GM18870 (cell line): Measurements from ENCODE around the gene ANAPC7.
"Not testable (repeated sequence)": the region's sequence is repeated elsewhere in the genome, so short reads cannot be mapped to it uniquely, and the experiment has no call there.

Experiments used
- ATAC-seq: cut with Tn5 transposase; IDR thresholded peaks from one replicate; pipeline ENCODE4 v1.9.1; 2021; ENCODE audit warnings: moderate library complexity; ENCODE audit not compliant: unreplicated experiment

ANAPC7 gene

DNA sequence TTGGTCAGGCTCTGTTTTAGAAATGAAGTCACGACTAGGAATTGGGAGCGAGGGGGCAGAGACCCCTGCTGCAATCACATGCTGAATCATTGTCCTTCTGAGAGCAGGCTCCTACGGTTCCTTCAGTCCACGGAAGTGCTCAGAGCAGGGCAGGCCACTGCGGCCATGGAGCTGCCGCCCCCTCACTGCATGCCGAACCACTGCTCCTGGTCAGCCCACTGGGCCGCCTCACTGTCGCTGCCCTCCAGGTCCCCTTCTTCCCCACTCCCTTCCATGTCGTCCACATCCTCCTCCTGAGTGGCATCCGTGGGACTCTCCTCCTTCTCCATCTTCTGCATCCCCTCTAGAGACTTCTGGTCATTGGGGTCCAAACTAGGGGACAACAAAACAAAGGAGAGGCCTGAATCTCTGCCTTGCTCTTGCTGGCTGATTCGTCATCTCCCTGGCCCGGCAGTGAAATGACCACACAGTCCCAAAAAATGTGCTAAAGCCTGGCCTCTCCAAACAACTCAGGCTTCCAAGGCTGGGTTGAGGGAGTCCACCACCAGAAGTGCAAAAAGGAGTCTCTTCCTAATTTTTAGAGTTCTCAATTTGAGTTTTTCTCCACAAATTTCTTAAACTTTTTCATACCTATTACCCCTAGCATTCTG is 29.4 kb downstream of the ANAPC7 start:
- no peak for ATAC-seq

DNA sequence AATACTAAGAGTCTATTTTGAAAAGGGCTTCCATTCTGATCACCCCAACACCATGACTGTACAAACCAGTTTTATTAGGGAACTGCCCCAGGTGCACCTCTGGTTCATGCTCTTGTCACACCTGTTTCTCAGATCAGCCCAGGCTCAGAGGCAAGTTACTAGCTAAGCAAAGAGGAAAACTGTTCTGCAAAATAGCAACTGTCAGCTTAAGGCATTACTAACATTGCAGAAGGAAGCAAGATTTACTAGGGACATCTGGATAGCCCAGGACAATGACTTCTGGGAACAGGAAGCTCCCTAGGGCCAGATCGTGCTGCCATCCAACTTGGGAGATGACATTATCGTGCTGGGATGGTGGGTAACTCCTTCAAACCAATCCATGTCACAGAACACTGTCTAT is 30.1 kb downstream of the ANAPC7 start:
- no peak for ATAC-seq

DNA sequence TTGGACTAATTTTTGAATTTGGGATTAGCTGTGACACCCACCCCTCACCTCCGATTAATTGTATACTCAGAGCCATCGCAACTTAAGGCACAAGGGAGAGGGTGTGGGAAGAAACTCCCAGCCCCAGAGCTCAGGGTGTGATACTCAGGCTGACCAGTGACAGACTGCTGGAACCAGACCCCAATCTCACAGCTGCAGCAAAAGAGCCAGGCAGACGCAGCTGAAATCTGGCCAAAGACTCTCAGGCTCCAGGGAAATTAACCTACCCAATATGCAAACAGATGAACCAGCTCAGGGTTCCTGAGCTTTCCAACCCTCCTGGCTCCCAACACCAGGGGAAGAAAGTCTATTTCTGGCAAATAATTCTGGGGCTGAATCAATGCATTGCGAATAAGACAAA is 30.5 kb downstream of the ANAPC7 start:
- no peak for ATAC-seq

DNA sequence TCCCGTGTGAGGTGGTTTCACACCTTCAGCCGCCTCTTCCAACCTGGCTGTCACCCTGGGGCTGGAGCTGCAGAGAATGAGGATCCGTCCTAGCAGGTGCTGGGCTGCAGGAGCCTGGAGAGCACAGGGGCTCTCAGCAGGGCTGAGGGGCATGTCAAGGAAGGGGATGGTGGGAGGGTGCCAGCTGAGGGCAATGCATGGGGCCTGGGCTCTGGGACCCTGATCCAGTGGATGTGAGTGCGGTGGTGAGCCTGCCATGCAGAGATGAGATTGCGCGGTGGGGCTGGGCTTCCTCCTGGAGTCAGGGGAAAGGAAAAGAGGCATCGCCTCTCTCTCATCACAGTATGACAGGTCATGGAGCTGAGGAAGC is 31.5 kb downstream of the ANAPC7 start:
- no peak for ATAC-seq

DNA sequence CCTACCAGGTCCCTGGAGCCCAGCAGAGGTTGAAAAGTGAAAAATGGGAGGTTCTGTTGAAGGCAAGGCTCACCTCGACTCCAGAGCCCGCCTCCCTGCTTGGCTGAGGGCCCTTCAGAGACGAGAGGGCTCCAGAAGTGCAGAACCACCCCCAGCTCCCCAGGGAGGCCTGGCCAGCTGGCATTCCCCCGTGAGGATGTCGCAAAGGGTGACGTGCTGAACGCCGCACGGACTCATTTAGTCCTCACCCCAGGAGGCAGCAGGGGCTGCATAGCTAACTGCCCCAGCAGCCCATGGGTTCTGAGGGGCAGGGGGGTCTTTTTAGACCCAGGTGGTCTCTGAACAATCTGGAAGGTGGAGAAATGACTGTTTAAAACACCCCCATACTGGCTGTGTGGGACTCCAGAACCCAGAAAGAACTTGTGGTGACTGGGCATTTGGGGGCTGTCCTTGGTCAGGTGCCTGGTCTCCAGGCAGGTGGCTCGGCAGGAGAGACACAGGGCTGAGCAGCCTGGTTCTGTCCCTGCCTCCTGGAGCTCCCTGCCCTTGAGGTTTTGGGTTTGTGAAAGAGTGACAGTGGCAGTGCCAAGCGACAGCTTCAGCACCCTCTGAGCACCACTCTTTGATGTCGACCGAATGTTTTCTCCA is 32.0 kb downstream of the ANAPC7 start:
- ATAC-seq, result no peak

DNA sequence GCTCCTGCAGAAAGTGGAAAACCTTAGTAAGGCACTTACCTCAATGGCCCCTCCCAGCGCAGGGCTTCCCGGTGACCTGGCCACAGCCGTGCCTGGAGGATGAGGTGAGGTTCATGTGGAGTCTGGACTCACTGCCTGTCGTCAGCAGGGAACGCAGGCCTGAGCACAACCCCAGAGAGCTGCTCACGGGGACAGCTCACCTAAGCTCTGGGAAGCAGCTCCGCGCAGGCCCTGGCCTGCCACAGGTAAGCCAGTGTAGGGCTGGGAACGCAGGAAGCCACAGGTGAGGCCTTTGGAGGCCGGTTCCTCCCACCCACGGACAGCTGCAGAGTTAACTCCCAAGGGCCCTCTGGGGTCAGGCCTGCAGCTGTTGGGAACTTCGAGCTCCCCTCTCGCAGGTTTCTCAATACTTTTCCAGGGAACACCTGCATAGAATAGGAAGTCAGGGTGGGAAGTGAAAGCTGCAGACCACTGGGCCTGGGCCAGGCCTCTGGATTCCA is 32.7 kb downstream of the ANAPC7 start:
- ATAC-seq, result no peak

DNA sequence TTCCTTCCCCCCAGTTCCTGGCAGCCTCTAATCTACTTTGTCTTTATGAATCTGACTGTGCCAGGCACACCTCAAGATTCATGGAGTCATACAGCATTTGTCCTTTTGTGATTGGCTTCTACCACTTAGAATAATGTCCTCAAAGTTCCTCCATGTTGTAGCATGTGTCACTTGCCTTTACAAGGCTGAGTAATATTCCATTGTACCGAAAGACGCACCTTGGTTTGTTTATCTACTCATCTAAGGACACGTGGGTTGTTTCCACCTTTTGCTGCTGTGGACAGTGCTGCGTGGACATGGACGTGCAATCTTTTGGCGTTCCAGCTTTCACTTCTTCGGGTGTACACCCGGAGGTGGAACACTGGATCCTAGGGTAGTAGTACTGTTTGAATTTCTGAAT is 33.5 kb downstream of the ANAPC7 start:
- ATAC-seq, result no peak

DNA sequence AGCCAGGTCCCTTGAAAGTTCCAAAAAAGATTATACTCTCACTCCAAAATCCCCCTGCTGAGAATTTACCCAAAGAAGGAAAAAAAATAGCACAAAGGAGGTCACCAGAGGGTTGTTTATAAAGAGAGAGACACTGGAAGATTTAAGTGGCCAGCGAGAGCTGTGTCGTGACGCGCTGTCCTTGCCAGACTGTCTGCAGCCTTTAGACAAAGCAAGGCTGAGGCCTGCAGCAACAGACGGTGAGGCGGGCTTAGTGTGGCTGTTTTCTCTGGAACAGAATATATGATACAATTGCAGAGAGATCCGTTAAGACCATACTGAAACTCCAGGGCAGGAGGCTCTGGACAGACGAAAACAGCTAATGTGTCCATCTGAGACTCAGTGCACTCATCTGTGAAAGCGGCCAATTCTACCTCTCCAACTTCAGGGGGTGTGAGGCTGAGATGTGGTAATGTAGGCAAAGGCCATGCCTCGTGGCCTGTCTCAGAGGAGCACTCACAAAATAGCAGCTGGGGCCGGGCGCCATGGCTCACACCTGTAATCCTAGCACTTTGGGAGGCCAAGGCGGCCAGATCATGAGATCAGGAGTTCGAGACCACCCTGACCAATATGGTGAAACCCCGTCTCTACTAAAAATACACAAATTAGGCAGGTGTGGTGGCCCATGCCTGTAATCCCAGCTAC is 36.2 kb downstream of the ANAPC7 start:
- ATAC-seq, result no peak

DNA sequence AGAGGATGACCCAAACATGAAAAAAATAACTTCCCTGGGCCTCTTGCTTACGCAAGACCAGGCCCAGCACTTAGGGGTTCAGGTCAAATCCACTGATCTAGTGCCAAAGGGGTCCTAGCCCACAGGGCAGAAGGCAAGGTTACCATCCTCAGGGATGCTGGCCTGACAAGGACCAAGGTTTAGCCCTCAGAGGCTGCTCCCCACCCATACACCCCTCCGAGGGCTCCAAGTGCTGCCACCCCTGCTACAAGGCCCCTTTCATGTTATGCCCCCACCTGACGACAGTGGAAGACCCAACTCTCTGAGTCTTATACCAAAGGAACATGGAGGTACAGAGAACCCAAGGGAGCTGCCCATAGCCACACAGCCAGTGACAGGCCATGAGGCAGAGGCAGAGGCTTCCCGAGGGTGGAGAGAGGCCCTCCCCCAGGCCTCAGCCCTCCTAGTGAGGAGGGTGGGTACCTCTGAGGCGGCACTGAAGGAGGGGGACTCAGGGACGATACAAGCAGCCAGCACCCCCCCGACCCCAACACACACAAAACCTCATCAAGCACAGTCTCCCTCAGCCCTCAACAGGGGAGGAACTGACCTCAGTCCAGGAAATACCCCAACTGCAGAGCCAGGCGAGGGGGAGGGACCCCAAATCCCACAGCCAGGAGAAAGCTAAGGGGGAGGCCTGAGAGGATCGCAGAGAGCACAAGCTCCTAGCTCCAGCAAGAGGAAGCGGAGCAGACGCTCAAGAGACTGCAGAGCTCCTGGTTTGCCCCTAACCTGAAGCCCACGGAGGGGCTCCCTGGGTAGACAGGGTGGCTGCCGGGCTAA is 37.0 kb downstream of the ANAPC7 start:
- ATAC-seq, result no peak

DNA sequence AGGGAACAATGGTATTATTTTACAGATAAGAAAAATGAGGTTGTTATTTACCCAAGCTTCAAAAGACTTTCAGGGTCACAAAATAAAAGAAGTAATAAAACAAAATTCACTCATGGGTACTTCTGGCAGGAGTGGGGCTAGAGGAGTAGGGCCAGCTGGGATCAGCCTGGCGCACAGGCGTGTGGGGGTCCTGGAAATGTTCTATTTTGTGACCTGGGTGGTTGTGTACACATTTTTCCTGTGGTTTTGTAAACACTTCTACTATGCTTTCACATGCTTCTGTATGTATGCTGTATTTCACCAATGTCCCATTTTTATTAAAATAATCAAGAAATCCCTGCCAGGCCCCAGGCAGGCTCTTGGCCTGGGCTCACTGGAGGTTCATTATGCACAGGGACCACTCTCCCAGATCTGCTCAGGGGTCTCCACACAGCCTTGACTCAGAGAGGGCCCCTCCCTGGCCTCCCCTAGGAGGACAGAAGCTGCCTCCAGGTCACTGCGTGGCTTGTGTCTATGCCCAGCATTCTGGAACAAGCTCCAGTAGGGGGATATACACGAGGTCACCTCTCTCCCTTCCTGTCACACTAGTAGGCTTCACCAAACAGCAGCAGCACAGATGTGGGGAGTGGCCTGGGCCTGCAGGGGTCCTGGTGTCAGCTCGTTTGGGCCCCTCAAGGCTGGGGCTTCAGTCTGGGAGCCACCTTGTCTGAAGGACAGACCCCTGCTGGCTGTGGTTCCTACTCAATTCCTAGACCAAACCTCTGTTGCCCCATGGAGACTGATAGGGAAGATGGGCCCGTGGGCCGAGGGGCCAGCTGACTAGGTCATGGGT is 37.8 kb downstream of the ANAPC7 start:
- no peak for ATAC-seq

DNA sequence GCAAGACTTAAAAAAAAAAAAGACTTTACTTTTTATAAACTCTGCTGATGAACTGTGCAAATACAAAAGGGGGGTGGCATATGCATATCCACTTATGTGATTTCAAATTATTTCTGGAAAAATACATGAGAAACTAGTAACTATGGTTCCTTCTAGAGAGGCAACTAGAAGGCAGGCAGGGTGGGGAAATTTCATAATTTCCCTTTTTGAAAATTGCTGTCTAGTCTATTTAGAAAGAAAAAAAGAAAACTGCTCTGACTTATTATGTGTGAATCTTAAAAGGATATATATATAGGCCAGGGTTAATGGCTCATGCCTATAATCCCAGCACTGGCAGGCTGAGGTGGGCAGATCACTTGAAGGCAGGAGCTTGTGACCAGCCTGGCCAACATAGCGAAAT is 42.3 kb downstream of the ANAPC7 start:
- no peak for ATAC-seq

DNA sequence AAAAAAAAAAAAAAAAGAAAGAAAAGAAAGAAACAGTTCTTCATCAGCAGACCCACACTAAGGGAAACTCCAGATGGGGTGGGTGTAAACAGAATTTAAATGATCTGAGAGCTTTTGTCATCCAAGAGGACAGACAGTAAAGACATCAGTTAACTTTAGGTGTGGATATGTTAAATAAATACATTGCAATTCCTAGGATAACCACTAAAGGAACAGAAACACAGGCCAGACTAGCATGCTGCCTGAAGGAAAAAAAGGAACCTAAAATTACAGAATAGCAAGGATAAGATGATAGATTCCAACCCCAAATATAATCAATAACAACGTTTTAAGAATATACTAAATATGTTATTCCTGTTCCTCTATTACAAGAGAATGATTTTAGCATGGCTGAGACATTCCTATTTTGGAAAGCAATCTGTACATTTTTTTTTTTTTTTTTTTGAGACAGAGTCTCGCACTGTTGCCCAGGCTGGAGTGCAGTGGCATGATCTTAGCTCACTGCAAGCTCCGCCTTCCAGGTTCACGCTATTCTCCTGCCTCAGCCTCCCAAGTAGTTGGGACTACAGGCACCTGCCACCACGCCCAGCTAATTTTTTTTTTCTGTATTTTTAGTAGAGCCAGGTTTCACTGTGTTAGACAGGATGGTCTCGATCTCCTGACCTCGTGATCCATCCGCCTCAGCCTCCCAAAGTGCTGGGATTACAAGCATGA is 45.0 kb downstream of the ANAPC7 start:
- ATAC-seq, result not testable (repeated sequence)

DNA sequence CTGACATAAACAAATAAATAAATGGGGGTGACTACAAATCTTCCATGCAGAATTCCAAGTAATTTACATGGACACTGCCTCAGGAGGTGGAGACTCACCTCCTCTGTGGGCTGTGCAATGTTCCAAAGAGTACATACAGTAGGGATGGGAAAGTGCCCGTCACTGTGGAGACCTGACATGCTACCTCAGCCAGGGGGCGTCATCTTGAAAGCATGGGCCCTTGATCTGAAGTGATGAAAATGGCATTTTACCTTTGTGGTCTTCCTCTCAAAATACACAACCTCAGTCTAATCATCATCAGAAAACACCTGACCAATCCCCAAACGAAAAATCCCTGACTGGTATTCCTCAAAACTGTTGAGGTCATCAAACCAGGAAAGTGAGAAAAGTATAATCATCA is 48.4 kb downstream of the ANAPC7 start:
- no peak for ATAC-seq

DNA sequence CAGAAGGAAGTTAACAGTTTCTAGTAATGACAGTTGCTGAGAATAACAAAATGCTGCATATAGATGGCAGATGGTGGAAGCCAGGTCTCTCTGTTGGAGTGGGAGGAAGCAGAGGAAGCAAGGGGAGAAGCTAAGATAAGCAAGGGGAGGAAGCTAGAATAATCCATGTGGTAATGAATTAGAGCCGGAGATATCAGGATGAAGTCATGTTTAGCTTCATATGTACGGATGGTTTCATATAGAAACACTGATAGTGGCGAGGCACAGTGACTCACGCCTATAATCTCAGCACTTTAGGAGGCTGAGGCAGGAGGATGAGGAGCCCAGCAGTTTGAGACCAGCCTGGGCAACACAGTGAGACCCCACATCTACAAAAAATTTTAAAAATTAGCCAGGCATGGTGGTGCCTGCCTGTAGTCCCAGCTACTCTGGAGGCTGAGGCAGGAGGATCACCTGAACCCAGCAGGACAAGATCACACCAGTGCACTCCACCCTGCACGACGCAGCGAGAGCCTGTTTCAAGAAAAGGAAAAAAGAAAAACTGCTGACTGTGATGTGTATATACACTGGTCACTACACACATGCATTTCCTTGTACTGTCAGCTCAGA is 49.2 kb downstream of the ANAPC7 start:
- no peak for ATAC-seq

DNA sequence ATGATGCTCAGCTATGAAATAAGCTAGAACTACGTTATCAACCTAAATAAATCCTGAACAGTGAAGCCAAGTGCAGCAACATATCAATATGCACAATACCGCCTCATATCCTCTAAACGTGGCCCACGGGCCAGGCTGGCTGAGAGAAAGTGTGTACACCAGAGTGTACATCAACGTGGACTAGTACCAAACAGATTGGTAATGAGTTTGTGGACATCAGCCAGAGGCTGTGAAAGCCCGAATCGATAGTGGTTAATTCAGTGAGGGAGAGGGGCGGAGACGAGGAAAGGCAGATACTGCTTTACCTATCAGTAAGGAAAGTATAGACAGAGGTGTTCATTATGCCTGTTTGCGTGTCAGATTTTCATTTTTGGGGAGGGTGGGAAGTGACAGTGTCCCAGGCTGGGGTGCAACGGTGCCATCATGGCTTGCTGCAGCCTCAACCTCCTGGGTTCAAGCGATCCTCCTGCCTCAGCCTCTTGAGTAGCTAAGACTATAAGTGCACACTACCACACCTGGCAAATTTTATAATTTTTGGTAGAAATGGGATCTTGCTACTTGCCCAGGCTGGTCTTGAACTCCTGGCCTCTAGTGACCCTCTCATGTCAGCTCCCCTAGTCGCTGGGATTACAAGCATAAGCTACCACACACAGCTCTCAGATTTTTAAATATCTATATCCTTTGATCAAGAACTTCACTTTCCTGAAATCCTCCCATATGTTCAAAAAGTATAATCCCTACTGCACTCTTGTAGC is 50.1 kb downstream of the ANAPC7 start:
- no peak for ATAC-seq

DNA sequence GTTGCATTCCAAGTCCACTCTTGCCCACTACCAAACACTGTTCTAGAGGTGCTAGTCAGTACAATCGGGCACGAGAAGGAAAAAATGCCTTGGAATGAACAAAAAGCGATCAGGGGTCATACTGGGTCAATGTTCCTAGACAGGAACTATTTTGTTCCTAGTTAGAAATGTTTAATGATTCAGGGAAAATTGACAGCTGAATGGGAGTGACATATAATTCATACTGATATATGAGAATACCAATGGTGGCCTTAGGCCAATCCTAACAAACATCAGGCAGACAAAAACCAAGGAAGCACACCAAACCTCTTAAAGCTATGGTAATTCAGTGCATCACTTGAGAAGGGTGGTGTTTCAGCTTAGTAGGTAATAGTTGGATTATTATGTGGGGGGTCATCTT is 51.1 kb downstream of the ANAPC7 start:
- ATAC-seq, result no peak

DNA sequence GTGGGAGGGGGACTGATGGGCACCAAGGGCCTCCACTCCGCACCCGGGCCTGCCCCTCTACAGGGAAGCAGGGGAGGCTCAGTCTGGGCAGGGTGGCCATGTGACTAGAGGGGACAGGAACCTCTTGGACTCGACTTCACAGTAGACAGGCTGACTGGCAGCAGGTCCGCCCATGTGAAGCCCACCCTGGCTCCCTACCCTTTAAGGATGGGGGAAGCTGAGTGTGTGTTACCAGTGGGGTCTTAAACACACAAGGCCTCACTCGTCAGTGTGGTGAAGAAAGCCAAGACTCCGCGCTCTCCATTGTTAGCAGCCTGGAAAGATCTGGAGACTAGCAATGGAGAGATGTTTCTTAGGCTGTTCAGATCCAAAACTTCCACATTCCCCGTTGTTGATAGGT is 52.4 kb downstream of the ANAPC7 start:
- ATAC-seq, result no peak

DNA sequence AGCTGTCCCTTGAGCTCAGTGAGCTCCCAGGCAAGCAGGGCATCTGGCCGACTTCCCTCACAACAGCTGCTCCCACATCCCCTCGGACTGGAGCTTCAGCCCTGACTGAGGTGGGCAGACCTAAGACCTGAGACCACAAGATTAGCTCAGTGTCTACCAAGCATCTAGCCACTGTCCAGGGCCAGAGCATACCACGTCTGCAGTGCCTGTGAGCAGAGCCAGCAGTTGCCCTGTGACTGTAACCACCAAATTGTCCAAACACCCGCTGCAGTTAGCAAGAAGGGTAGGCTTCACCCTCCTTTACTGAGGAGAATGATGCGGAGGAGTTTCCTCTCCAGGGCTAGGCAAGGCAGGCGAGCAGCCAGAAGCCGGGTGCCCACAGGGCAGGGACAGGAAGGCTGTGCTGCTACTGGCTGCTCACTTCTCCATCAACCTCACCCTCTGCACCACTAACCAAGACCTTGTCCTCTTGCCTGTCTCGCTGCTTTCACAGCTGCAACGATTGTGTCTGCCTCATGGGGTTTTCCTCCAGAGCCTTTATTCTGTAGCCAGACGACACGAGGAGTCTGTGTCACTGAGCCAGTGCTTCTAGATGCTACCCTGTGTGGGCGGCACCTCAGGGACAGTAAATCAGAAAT is 53.9 kb downstream of the ANAPC7 start:
- no peak for ATAC-seq
